Endothelial cell of umbilical vein (primary cell): ENCODE measurements around the gene LRRC8C. TPM values are rescaled to one million over a fixed set of nuclear protein-coding genes. Genes with fewer than 3 reads are reported as not detected.

Source experiments
- BruUV-seq: library from RNA; stranded (reverse); fragments of 400-500 nt; replicated peaks from 2 replicates; lab custom pipeline; 2021; lab: Mats Ljungman, UMichigan
- CTCF ChIA-PET: fragments of 300-600, 350-600 bp; sonication (Branson Sonifier 250); formaldehyde crosslinking; loops from one replicate; lab custom pipeline; 2021; ENCODE audit warnings: antibody characterized with exemption, inconsistent platforms; lab: Charles Lee
- POLR2A ChIA-PET: fragments of 300-600, 350-600 bp; sonication (Branson Sonifier 250); formaldehyde crosslinking; loops from one replicate; lab custom pipeline; 2021; ENCODE audit warnings: antibody characterized with exemption, inconsistent platforms; lab: Charles Lee
- DNase-seq: peaks from one replicate; pipeline ENCODE4 v3.0.0-alpha.2; 2011; ENCODE audit warnings: low read depth, low spot score
- FAIRE-seq: peaks from 2 replicates; lab custom pipeline; 2011; peaks lifted over from hg19 to GRCh38; lab: Jason Lieb, UNC
- H2AFZ ChIP-seq: 2 replicates; pipeline ENCODE4 v1.6.0; 2012; ENCODE audit warnings: low read depth, low read length, control low read depth, inconsistent platforms
- H3K27ac ChIP-seq: 2 replicates; pipeline ENCODE4 v1.5.1; 2011; ENCODE audit warnings: low read depth, mild to moderate bottlenecking, control low read depth, low read length, moderate library complexity; ENCODE audit not compliant: insufficient read depth
- H3K27me3 ChIP-seq, 2 experiments: 2 replicates each; pipeline versions ENCODE4 v1.6.0 to v1.6.1; 2011; ENCODE audit warnings: low read length in 2 of 2, mixed read lengths in 1 of 2; ENCODE audit not compliant: control insufficient read depth in 2 of 2, insufficient read depth in 2 of 2
- H3K36me3 ChIP-seq, 2 experiments: 2 replicates in 1 of 2; 3 replicates in 1 of 2; pipeline ENCODE4 v1.5.1; 2011; ENCODE audit warnings: low read length in 2 of 2, mild to moderate bottlenecking in 1 of 2, moderate library complexity in 1 of 2; ENCODE audit not compliant: control insufficient read depth in 2 of 2, insufficient read depth in 2 of 2; ENCODE audit errors: extremely low read depth in 1 of 2
- H3K4me1 ChIP-seq: 3 replicates; pipeline ENCODE4 v1.5.1; 2011; ENCODE audit warnings: mild to moderate bottlenecking, low read length; ENCODE audit not compliant: control insufficient read depth, insufficient read depth; ENCODE audit errors: extremely low read depth
- H3K4me2 ChIP-seq: 2 replicates; pipeline ENCODE4 v1.6.1; 2011; ENCODE audit warnings: low read length, control low read depth, mixed read lengths; ENCODE audit not compliant: insufficient read depth
- H3K4me3 ChIP-seq, 3 experiments: fragments of 200-600 bp in 1 of 3; sonication (generic), shearing (Covaris generic) in 1 of 3; replicated peaks in 1 of 3; 2 replicates each; pipeline ENCODE4 v1.5.1; 2011 to 2016; ENCODE audit warnings: control low read depth in 3 of 3, low read length in 3 of 3, mild to moderate bottlenecking in 2 of 3, inconsistent platforms in 1 of 3, low read depth in 1 of 3, moderate library complexity in 1 of 3; ENCODE audit not compliant: insufficient read depth in 1 of 3
- H3K79me2 ChIP-seq: 2 replicates; pipeline ENCODE4 v1.6.0; 2012; ENCODE audit warnings: low read length, inconsistent platforms; ENCODE audit not compliant: control insufficient read depth, insufficient read depth
- H3K9ac ChIP-seq: replicated peaks from 2 replicates; pipeline ENCODE3; 2011; ENCODE audit warnings: low read length, control low read depth; ENCODE audit not compliant: insufficient read depth; ENCODE audit errors: extremely low read depth
- H3K9me1 ChIP-seq: replicated peaks from 3 replicates; pipeline ENCODE4 v1.6.0; 2011; ENCODE audit warnings: mild to moderate bottlenecking, low read length; ENCODE audit not compliant: control insufficient read depth, insufficient read depth; ENCODE audit errors: extremely low read depth
- H3K9me3 ChIP-seq: replicated peaks from 2 replicates; pipeline ENCODE4 v1.5.1; 2012; ENCODE audit warnings: low read length, inconsistent platforms; ENCODE audit not compliant: control insufficient read depth, insufficient read depth
- H4K20me1 ChIP-seq: replicated peaks from 2 replicates; pipeline ENCODE3; 2011; ENCODE audit warnings: mild to moderate bottlenecking, low read length; ENCODE audit not compliant: control insufficient read depth, insufficient read depth; ENCODE audit errors: extremely low read depth
- EZH2 ChIP-seq: IDR thresholded peaks from 2 replicates; pipeline ENCODE4 v1.6.1; 2012; ENCODE audit warnings: borderline replicate concordance, low read depth, mild to moderate bottlenecking, moderate library complexity, low read length, inconsistent platforms; ENCODE audit not compliant: severe bottlenecking
- FOS ChIP-seq: IDR thresholded peaks from 2 replicates; pipeline ENCODE4 v1.6.1; 2011; ENCODE audit warnings: mild to moderate bottlenecking, low read length, moderate library complexity, borderline replicate concordance; ENCODE audit not compliant: insufficient read depth
- GATA2 ChIP-seq: IDR thresholded peaks from 2 replicates; pipeline ENCODE4 v1.7.0; 2011; ENCODE audit warnings: low read depth, mild to moderate bottlenecking, moderate library complexity, mixed read lengths, low read length; ENCODE audit not compliant: insufficient read length, insufficient read depth
- JUN ChIP-seq: IDR thresholded peaks from 2 replicates; pipeline ENCODE4 v1.6.1; 2011; ENCODE audit warnings: borderline replicate concordance, low read depth; ENCODE audit not compliant: insufficient read length, insufficient read depth
- MYC ChIP-seq: IDR thresholded peaks from one replicate; pipeline ENCODE4 v1.6.1; 2011; ENCODE audit warnings: mild to moderate bottlenecking, low read depth, low read length
- POLR2A ChIP-seq: IDR thresholded peaks from 2 replicates; pipeline ENCODE4 v1.6.1; 2012; ENCODE audit warnings: low read depth, mild to moderate bottlenecking, control low read depth, low read length
- POLR2AphosphoS5 ChIP-seq: IDR thresholded peaks from 2 replicates; pipeline ENCODE4 v1.6.1; 2012; ENCODE audit warnings: low read depth, mild to moderate bottlenecking, control low read depth, low read length, moderate library complexity; ENCODE audit not compliant: insufficient read depth
- dilution Hi-C: fragments of 300-500 bp; cut with MboI; formaldehyde crosslinking; loops from one replicate; pipeline ENCODE4 v1.15.0; 2019; ENCODE audit warnings: low sequenced_read_pairs; ENCODE audit not compliant: extremely low pct_ligation_motif_present
- intact Hi-C: fragments of 100-400 bp; cut with micrococcal nuclease; formaldehyde crosslinking; loops from one replicate; pipeline ENCODE4 v1.10.0; 2022
- polyA plus RNA-seq, 4 experiments: library from polyadenylated mRNA; depleted of rRNA in 3 of 4; stranded (reverse) in 3 of 4; unstranded in 1 of 4; fragments of >200 nt; gene quantifications; 2 replicates each; pipeline versions ENCODE4 v1.2.1 to v1.2.3, GENCODE V29; 2011 to 2012; ENCODE audit warnings: missing spikeins in 1 of 4
- total RNA-seq: library from RNA; stranded (reverse); gene quantifications from 2 replicates; pipeline ENCODE4 v1.2.3, GENCODE V29; 2021
- TF ChIP-seq, protein P1 (sequence below): IDR thresholded peaks from 2 replicates; pipeline ENCODE4 v1.6.1; 2011; ENCODE audit not compliant: insufficient read depth, insufficient read length
- TF ChIP-seq, protein P2 (sequence below), 2 donors: IDR thresholded peaks; 1 replicate in 1 of 2; 2 replicates in 1 of 2; pipeline ENCODE4 v1.5.1; 2011; ENCODE audit warnings: low read length in 2 of 2, mild to moderate bottlenecking in 2 of 2, moderate library complexity in 2 of 2, control low read depth in 1 of 2, inconsistent platforms in 1 of 2, low read depth in 1 of 2; ENCODE audit not compliant: insufficient read depth in 1 of 2; ENCODE audit errors: extremely low read depth in 1 of 2

Gene LRRC8C
- total and polyA plus RNA-seq, 2 donors (not counting 3 experiments of a cell fraction or from before 2014, with no cell fraction given): 33.6 to 51.5 TPM

DNA sequence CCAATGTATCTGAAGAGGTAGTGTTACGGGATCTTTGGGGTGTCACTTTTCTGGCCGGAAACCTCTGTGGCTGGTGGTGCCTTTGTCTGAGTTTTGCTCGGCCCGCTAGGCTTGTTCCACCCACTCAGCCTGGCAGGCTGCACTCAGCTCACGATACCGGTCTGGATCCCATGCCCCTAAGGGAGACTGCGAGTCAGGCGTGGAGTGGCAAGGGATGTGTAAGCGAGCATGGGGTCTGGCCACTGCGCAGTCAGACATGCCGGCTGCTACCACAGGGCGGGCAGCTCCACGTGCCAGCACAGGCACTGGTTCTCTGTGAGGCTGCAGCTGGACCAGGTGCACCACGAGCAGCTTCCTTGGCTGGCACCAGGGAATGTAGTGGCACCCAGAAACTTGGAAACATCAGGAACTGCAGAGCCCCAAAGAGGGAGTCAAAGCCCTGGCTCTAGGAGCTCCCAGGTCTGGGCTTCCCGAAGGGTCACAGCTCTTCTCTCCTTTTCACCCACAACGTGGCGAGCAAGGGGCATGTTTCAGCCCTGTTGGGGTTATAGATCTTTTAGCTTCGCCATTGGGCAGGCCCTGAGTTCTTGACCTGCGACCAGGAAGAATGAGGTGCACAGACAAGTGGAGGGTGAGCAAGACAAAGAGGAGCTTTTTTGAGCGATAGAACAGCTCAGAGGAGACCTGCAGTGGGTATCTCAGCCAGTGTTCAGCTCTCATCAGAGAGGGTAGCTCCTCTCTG is 23.8 kb upstream of the LRRC8C start:
- no TSS peak for BruUV-seq
- no peak overlapping the region for H3K27ac ChIP-seq
- no peaks in the 10 kb centered on the region for H4K20me1 ChIP-seq
- FAIRE-seq: no peak
- TF ChIP-seq MYC: no peak
- H3K79me2 ChIP-seq: no peaks in the 10 kb centered on the region
- H3K9me3 ChIP-seq: no peaks in the 10 kb centered on the region
- H2AFZ ChIP-seq: no peak overlapping the region
- H3K4me2 ChIP-seq: no peak overlapping the region
- CTCF ChIA-PET: interaction anchor here (0.9 to 1.9 kb wide), 6 partner anchors 8 to 154 kb away, joined by 3 to 11 read pairs (median 6); no protein-coding TSS in a partner anchor
- H3K4me1 ChIP-seq: peaks cover 14% of the 10 kb centered on the region
- dilution Hi-C loops: no loop called here
- intact Hi-C loops: loop anchor here (5.0 to 10.0 kb wide), 2 partner anchors 312 to 376 kb away; no protein-coding TSS in a partner anchor
- no peaks in the 10 kb centered on the region for H3K9me1 ChIP-seq
- H3K36me3 ChIP-seq: no peaks in the 10 kb centered on the region
- no peak overlapping the region for H3K9ac ChIP-seq
- no peak for DNase-seq
- H3K27me3 ChIP-seq: no peaks in the 10 kb centered on the region
- H3K4me3 ChIP-seq: no peak overlapping the region
- POLR2A ChIA-PET: no interaction called here

DNA sequence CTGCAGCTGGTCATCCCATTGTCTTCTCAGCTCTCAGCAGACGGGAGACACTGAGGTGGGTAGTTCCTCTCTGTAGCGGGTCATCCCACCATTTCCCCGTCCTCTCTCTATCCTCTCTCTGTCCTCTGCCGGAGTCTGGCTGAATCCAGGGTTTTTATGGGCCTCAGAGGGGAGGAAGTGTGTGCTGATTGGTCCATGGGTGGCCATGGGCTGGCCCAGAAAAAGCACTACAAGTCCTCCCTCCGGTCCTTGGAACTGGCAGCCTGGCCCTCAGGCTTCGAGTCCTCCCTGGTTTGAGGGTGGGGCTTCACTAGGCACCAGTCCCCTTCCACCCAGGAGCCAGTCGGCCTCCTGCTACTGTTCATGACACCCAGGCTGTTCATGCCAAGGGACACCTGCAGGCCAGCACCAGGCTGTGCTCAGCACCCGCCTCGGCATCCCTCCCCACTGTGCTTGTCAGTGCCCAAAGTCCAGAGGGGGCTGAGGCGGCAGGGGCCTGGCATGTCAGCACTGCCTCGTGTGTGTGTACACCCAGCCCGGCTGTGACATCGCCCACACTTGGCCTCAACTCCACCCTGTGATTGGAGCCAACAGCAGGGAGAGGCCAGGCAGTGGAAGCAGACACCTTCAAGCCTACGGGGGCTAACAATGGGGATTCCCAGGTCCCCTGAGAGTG is 23.0 kb upstream of the LRRC8C start:
- Histone ChIP-seq H3K4me1 (peaks cover 14% of the 10 kb centered on the region), H3K4me3 (no peak overlapping the region), H3K27ac (no peak overlapping the region), H3K9me3 (no peaks in the 10 kb centered on the region), H2AFZ (no peak overlapping the region), H3K9ac (no peak overlapping the region), H3K27me3 (no peaks in the 10 kb centered on the region), H3K4me2 (no peak overlapping the region), H3K79me2 (no peaks in the 10 kb centered on the region), H3K36me3 (no peaks in the 10 kb centered on the region), H3K9me1 (no peaks in the 10 kb centered on the region), H4K20me1 (no peaks in the 10 kb centered on the region)
- no peak for TF ChIP-seq FOS
- TF ChIP-seq, protein P1, sequence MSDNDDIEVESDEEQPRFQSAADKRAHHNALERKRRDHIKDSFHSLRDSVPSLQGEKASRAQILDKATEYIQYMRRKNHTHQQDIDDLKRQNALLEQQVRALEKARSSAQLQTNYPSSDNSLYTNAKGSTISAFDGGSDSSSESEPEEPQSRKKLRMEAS: no peak
- no peak for TF ChIP-seq MYC
- TF ChIP-seq POLR2A: no peak
- TF ChIP-seq JUN: no peak
- no peak for TF ChIP-seq POLR2AphosphoS5
- no peak for TF ChIP-seq EZH2
- TF ChIP-seq, protein P2, sequence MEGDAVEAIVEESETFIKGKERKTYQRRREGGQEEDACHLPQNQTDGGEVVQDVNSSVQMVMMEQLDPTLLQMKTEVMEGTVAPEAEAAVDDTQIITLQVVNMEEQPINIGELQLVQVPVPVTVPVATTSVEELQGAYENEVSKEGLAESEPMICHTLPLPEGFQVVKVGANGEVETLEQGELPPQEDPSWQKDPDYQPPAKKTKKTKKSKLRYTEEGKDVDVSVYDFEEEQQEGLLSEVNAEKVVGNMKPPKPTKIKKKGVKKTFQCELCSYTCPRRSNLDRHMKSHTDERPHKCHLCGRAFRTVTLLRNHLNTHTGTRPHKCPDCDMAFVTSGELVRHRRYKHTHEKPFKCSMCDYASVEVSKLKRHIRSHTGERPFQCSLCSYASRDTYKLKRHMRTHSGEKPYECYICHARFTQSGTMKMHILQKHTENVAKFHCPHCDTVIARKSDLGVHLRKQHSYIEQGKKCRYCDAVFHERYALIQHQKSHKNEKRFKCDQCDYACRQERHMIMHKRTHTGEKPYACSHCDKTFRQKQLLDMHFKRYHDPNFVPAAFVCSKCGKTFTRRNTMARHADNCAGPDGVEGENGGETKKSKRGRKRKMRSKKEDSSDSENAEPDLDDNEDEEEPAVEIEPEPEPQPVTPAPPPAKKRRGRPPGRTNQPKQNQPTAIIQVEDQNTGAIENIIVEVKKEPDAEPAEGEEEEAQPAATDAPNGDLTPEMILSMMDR (IDR thresholded peaks at IDR 0.05; ENCODE audit: extremely low read depth in 1 of 2, insufficient read depth in 1 of 2, low read depth in 1 of 2, low read length in 2 of 2): no peak
- TF ChIP-seq GATA2: no peak
- DNase-seq: no peak
- dilution Hi-C loops (no loop called here), intact Hi-C loops (loop anchor here (5.0 to 10.0 kb wide), 2 partner anchors 313 to 375 kb away; no protein-coding TSS in a partner anchor)
- no peak for FAIRE-seq
- no TSS peak for BruUV-seq
- ChIA-PET CTCF (interaction anchor here (0.9 to 1.9 kb wide), 5 partner anchors 8 to 153 kb away, joined by 3 to 11 read pairs (median 6); no protein-coding TSS in a partner anchor), POLR2A (no interaction called here)
